ENCODE data around the gene SMIM15. TPM values are rescaled to one million over a fixed set of nuclear protein-coding genes. Genes with fewer than 3 reads are reported as not detected.

The SMIM15 gene
- total RNA-seq, 3 donors from 2014 or later = 63.5 to 104 (median 79.2) TPM

Other genes with a start within 250 kb of the SMIM15 start
- gene ERCC8, start 217.4 kb downstream of the SMIM15 start, total RNA-seq = 1 to 10 TPM; 8.2 to 9.1 (median 8.8) TPM
- gene NDUFAF2, start 217.3 kb downstream of the SMIM15 start, total RNA-seq = 10 to 100 TPM; 12.8 to 29.9 (median 19.5) TPM
- 10 to 100 TPM; 26.2 to 39.4 (median 27.8) TPM for gene ZSWIM6, start 169.8 kb upstream of the SMIM15 start, total RNA-seq